RWPE2 (cell line): Measurements from ENCODE around the gene RALGAPA1.

Experiments used
- ATAC-seq: fragments of 200-7000 bp; cut with Tn5 transposase; 3 replicates; pipeline ENCODE4 v1.9.1; 2021; ENCODE audit warnings: low read depth
- DNase-seq: peaks from one replicate; pipeline ENCODE4 v3.0.0-alpha.2; 2020; ENCODE audit warnings: low spot score
- H3K27ac ChIP-seq: fragments of 450-650 bp; 2 replicates; pipeline ENCODE4 v1.5.1; 2017; ENCODE audit warnings: mild to moderate bottlenecking; ENCODE audit not compliant: poor library complexity, severe bottlenecking
- H3K27me3 ChIP-seq: fragments of 250-450 bp; sonication (Bioruptor Pico); 2 replicates; pipeline ENCODE4 v1.5.1; 2021; ENCODE audit warnings: mild to moderate bottlenecking, moderate library complexity; ENCODE audit not compliant: insufficient read depth, poor library complexity, severe bottlenecking
- H3K36me3 ChIP-seq: fragments of 250-450 bp; sonication (Bioruptor Pico); 2 replicates; pipeline ENCODE4 v1.5.1; 2020; ENCODE audit warnings: low read depth, mild to moderate bottlenecking, moderate library complexity
- H3K4me1 ChIP-seq: fragments of 250-450 bp; sonication (Bioruptor Pico); 2 replicates; pipeline ENCODE4 v1.5.1; 2021; ENCODE audit warnings: mild to moderate bottlenecking, moderate library complexity; ENCODE audit not compliant: insufficient read depth, poor library complexity, severe bottlenecking
- H3K4me3 ChIP-seq: fragments of 250-450 bp; sonication (Bioruptor Pico); 2 replicates; pipeline ENCODE4 v1.5.1; 2021; ENCODE audit warnings: mild to moderate bottlenecking, moderate library complexity; ENCODE audit not compliant: severe bottlenecking
- H3K9me3 ChIP-seq: fragments of 250-450 bp; sonication (Bioruptor Pico); 2 replicates; pipeline ENCODE4 v1.5.1; 2021; ENCODE audit warnings: mild to moderate bottlenecking, moderate library complexity; ENCODE audit not compliant: severe bottlenecking
- TF ChIP-seq, protein P1 (sequence below): fragments of 450-650 bp; IDR thresholded peaks from one replicate; pipeline ENCODE4 v1.5.1; 2017; ENCODE audit warnings: mild to moderate bottlenecking, moderate library complexity; ENCODE audit not compliant: poor library complexity, severe bottlenecking

The RALGAPA1 gene

DNA sequence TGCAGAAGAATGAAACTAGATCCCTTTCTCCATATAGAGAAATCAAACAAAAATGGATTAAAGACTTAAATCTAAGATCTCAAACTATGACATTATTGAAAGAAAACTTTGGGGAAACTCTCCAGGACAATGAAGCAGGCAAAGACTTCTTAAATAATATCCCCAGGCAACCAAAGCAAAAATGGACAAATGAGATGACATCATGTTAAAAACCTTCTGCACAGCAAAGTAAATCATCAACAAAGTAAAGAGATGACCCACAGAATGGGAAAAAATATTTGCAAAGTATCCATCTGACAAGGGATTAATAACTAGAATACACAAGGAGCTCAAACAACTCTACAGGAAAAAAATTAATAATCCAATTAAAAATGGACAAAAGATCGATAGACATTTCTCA, 101.0 kb downstream of the RALGAPA1 start:
- TF ChIP-seq, protein P1, sequence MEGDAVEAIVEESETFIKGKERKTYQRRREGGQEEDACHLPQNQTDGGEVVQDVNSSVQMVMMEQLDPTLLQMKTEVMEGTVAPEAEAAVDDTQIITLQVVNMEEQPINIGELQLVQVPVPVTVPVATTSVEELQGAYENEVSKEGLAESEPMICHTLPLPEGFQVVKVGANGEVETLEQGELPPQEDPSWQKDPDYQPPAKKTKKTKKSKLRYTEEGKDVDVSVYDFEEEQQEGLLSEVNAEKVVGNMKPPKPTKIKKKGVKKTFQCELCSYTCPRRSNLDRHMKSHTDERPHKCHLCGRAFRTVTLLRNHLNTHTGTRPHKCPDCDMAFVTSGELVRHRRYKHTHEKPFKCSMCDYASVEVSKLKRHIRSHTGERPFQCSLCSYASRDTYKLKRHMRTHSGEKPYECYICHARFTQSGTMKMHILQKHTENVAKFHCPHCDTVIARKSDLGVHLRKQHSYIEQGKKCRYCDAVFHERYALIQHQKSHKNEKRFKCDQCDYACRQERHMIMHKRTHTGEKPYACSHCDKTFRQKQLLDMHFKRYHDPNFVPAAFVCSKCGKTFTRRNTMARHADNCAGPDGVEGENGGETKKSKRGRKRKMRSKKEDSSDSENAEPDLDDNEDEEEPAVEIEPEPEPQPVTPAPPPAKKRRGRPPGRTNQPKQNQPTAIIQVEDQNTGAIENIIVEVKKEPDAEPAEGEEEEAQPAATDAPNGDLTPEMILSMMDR: no peak
- no peaks in the 10 kb centered on the region for H3K27me3 ChIP-seq
- H3K9me3 ChIP-seq: no peaks in the 10 kb centered on the region
- H3K36me3 ChIP-seq: peaks cover 38% of the 10 kb centered on the region
- no peak overlapping the region for H3K27ac ChIP-seq
- H3K4me3 ChIP-seq: no peak overlapping the region
- DNase-seq (no peak), ATAC-seq (no peak)
- no peaks in the 10 kb centered on the region for H3K4me1 ChIP-seq

DNA sequence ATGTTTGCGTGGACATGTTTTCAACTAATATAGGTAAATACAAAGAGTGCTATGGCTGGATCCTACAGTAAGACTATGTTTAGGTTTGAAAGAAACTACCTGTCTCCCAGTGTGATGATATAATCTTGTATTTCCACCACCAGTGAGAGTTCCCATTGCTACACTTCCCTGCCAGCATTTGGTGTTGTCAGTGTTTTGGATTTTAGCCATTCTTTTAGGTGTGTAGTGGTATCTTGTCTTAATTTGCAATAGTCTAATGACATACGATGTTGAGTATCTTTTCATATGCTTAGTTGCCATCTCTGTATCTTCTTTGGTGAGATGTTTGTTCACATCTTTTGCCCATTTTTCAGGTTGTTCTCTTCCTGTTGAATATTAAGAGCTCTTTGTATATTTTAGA, 103.5 kb downstream of the RALGAPA1 start:
- Histone ChIP-seq H3K27ac (no peak overlapping the region), H3K4me1 (no peaks in the 10 kb centered on the region), H3K4me3 (no peak overlapping the region), H3K36me3 (peaks cover 28% of the 10 kb centered on the region), H3K27me3 (no peaks in the 10 kb centered on the region), H3K9me3 (no peaks in the 10 kb centered on the region)
- ATAC-seq: no peak
- no peak for DNase-seq
- TF ChIP-seq, protein P1: no peak

DNA sequence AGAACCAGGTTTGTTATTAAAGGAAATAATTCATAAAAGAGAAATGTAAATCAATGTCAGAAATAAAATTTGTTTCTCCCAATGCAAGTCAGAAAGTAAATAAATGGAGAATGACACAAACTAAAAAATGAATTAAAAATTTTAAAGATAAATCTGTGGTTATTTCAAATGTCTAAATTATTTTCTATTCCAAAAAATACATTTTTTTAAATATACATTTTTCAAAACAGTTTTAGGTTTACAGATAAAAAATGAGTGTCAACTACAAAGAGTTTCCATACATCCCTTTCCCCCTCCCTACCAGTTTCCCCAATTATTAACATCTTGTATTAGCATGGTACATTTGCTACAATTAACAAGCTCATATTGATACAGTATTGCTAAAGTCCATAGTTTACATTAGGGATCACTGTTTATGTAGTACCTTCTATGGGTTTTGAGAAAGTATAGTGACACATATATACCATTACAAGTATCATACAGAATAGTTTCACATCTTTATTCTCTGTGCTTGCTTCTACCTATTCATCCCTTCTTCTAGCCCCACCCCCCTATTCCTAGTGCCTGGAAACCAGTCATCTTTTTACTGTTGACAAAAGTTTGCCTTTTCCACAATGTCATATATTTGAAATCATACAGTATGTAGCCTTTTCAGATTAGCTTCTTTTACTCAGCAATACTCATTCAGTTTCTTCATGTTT, 104.2 kb downstream of the RALGAPA1 start:
- no peaks in the 10 kb centered on the region for H3K9me3 ChIP-seq
- no peak overlapping the region for H3K27ac ChIP-seq
- no peak overlapping the region for H3K4me3 ChIP-seq
- DNase-seq (no peak), ATAC-seq (no peak)
- H3K4me1 ChIP-seq: no peaks in the 10 kb centered on the region
- H3K36me3 ChIP-seq: peaks cover 24% of the 10 kb centered on the region
- no peaks in the 10 kb centered on the region for H3K27me3 ChIP-seq
- TF ChIP-seq, protein P1: no peak

DNA sequence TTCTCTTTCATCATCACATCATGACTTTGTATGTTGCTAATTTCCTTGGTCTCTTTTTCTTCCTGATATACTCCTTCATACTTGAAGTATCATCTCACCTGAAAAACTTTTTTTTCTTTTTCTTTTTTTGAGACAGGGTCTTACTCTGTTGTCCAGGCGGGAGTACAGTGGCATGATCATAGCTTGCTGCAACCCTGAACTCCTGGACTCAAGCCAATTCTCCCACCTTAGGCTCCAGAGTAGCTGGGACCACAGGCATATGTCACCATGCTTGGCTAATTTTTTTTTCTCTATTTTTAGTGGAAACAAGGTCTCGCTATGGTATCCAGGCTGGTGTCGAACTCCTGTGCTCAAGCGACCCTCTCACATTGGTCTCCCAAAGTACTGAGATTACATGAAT, 107.6 kb downstream of the RALGAPA1 start:
- Histone ChIP-seq H3K4me3 (no peak overlapping the region), H3K36me3 (peaks cover 7% of the 10 kb centered on the region), H3K27ac (no peak overlapping the region), H3K9me3 (no peaks in the 10 kb centered on the region), H3K27me3 (no peaks in the 10 kb centered on the region), H3K4me1 (no peaks in the 10 kb centered on the region)
- ATAC-seq (no peak), DNase-seq (no peak)
- TF ChIP-seq, protein P1: no peak

DNA sequence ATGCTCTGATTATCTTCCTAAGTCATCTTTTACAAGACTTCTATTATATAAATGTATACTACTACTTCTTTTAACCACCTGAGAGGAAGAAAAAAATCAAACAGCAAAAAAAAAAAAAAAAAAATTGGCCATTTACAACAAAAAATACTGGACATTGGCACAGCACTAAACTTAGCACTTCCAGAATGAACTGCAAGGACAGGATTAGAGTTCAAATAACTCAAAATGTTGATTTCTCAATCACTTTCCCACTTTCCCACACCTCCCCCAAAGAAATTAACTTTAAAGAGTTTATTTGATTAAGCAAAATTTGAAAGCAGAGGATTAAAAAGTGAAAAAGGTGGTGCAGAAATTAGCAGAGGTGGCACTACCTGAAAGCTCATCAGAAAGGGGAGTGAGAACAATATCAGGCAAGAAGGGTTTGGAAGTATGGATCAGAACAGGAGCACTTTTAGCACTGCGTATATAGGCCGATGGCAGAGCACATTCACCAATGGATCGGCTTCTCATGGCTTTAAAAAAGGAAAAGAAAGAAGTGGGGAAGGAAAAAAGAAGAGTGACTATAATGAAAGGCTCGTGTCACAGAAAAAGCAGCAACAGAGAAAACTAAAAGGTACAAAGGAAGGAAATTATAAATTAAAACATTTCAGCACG, 109.2 kb downstream of the RALGAPA1 start:
- no peak overlapping the region for H3K27ac ChIP-seq
- no peaks in the 10 kb centered on the region for H3K4me1 ChIP-seq
- DNase-seq (no peak), ATAC-seq (no peak)
- H3K9me3 ChIP-seq: no peaks in the 10 kb centered on the region
- TF ChIP-seq, protein P1: no peak
- H3K4me3 ChIP-seq: no peak overlapping the region
- H3K27me3 ChIP-seq: no peaks in the 10 kb centered on the region
- no peaks in the 10 kb centered on the region; the same call in 1 of the 2 replicates for H3K36me3 ChIP-seq
